Suprapubic skin (tissue), 3 donors: ENCODE results near the gene MYOM3.

Experiments
- CTCF ChIP-seq, 2 donors: fragments of 200-600 bp in 1 of 2; fragments of 450-650 bp in 1 of 2; sonication (generic) in 1 of 2; IDR thresholded peaks; one replicate each; pipeline ENCODE4 v1.5.1; 2016 to 2019; ENCODE audit warnings: antibody characterized with exemption in 2 of 2, mild to moderate bottlenecking in 1 of 2, moderate library complexity in 1 of 2
- POLR2AphosphoS5 ChIP-seq, 3 donors: sonication (generic); formaldehyde crosslinking; IDR thresholded peaks; one replicate each; pipeline ENCODE4 v1.6.1; 2017; ENCODE audit warnings: antibody characterized with exemption in 3 of 3

- TF ChIP-seq CTCF (IDR thresholded peaks at IDR 0.05) (no peak), POLR2AphosphoS5 (IDR thresholded peaks at IDR 0.05) (no peak)
Observed at GRCh38 chr1:24010650-24011049, 101.3 kb downstream of the MYOM3 start.
